GM12892 (cell line): ENCODE results near the gene L3MBTL1.

Experiments used
- POLR2A ChIP-seq: IDR thresholded peaks from 2 replicates; pipeline ENCODE4 v1.6.1; 2011; ENCODE audit warnings: low read depth, low read length, control low read depth
- POLR2AphosphoS5 ChIP-seq: IDR thresholded peaks from 2 replicates; pipeline ENCODE4 v1.6.1; 2011; ENCODE audit warnings: low read depth, low read length, control low read depth

DNA sequence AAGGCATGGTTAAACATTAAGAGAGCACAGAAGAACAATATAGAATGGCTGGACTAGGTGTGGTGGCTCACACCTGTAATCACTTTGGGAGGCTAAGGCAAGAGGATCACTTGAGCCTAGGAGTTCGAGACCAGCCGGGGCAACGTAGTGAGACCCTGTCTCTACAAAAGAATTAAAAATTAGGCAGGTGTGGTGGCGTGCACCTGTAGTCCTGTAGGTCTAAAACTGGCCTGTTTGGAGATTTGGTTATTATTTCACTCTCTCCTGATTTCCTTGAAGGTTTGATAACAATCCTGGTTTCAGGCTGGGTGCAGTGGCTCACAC, 34.2 kb upstream of the L3MBTL1 start:
- TF ChIP-seq POLR2A, result no peak
- no peak for TF ChIP-seq POLR2AphosphoS5
